Middle frontal gyrus (tissue), 1 donor: ENCODE data around the gene KRT23.
"Not testable (repeated sequence)": the region's sequence is repeated elsewhere in the genome, so short reads cannot be mapped to it uniquely, and the experiment has no call there.

ENCODE experiments used
- DNase-seq: peaks from one replicate; pipeline ENCODE4 v3.0.0-alpha.2; 2015; ENCODE audit warnings: low spot score; ENCODE audit errors: extremely low spot score

KRT23 gene

DNA sequence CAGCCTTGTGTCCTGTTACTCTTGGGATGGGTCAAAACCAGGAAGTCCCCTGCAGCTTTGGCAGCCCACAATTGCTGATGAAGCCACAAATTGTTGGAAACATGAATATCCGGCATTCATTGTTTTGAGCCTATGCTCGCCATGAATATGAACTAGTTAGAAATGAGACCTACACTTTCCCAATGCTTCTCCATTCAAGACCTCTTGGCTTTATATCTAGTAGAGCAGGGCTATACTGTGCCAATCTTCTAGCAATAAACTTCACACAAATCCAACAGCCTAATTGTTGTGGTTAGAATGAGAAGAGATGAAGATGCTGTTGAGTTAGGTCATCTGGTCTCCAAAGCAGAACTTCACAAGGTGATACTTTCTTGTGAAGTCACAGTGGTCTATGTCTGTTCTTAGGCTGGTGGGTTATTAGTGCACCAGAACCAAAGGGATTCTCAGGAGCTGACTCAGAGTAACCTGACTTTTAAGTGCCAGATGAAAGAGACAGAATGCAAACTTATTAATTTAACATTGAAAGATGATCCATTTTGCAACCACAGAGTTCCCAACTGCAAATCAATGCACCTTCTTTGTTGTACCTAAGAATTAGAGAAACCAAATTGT, 13.7 kb upstream of the KRT23 start:
- DNase-seq, result no peak

DNA sequence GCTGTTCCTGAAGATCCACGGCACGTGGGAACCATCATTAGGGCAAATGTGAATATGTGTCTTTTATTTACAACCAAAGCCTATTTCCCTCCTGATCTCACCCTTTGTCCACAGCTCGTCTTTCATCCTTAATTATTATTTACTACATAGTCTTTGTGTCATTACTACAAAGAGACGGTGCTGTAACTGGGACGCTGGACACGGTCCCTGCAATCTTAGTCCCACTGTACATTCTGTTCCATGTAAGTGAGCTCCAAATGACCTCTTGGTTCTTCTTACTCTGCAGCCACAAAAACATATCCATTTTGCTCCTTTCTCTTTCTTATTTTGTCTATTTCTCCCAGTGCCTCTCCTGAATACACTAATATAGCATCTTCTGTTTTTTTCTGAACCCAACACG, 12.7 kb upstream of the KRT23 start:
- DNase-seq, result no peak

DNA sequence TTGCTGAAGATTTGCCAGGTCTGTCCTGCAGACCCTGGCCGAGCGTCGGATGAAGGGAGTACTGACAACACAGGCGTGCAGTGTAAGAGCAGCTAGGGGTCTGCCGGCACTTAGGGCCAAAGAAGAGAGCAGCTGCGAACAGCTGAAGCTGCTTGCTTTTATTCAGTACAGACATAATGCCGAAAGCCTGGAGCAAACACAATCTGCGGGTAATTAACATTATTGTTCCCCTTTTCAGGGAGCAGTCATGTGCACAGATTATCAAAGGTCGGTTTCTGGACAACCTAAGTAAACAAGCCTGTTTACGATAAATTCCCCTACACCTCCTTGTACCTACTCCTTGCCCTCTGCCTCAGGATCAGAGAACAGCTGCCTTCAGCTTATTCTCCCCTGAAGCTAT, 12.0 kb upstream of the KRT23 start:
- DNase-seq, result no peak

DNA sequence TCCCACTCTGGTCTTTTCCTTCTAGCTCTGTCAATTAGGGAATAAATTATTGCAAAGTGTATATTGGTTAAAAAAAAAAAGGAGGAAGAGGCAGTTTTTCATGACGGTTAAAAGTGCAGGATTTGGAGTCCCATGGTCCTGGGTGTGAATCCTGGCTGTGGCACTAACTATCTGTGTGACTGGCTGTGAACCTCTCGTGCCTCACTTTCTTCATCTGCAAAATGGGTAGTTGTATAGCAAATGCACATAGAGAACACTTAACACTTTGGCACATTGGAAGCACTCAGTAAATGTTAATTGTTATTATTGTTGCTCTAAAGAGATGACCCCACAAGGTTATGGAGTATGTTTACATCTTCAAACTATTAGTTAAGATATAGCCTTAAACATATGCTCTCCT, 10.5 kb upstream of the KRT23 start:
- no peak for DNase-seq

DNA sequence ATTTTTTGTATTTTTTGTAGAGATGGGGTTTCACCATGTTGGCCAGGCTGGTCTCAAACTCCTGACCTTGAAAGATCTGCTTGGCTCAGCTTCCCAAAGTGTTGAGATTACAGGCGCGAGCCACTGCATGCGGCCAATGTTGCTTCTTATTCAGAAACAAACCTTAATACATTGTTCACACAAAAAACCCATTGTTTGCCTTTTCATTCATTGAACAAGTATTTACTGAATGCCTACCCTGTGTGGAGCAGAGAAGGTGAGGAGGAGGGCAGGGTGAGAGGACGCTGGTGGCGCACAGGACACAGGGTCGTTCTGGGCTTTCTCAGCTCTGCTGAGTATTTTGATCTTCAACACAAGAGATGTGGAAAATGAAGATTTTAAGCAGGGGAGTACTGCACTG, 8.0 kb upstream of the KRT23 start:
- no peak for DNase-seq

DNA sequence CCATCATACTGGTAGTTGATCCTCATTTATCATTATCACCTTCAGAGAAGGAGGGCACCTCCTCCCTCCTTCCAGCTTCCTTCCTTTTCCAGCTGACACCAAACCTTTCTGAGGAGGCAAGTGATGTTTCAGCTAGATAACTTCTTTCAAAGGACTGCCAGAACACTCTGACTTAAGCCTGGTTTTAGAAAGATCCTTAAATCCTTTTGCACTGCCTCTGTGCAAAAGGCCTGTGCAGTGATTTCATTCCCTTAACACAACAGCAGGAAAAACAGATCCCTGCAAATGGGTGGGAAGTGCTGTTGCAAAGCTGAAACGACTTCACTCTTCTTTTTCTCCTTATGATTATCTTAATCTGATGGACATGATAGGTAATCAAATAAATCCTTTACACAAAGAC, 7.1 kb upstream of the KRT23 start:
- no peak for DNase-seq

DNA sequence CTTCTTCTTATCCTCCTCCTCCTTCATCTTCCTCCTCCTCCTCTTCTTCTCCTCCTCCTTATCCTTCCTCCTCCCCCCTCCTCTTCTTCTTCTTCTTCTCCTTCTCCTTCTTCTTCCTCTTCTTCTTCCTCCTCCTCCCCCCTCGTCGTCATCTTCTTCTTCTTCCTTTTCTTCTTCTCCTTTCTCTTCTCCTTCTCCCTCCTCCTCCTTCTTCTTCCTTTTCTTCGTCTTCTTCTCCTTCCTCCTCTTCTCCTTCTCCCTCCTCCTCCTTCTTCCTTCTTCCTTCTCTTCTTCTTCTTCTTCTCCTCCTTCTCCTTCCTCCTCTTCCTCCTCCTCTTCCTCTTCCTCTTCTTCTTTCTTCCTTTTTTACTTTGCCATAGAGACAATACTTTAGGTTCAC, 5.1 kb upstream of the KRT23 start:
- DNase-seq, result no peak

DNA sequence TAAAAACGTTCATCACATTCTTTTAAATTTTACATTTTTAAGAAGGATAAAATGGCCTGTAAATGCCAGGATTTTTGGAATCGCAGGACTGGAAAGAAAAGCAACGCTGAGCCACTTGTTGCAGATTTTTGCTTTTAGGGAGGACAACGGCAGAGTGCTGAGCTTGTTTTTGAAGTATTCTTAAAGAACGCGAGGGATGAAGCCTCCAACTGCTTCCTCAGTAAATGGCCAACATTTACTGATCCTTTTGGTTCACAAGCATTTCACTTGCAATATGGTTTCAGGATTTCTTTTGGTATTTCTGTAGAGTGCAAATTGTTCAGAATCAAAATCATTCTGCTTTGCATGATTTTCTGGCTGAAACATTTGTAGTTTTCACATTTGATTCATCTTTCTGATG, 2.8 kb upstream of the KRT23 start:
- DNase-seq, result no peak

DNA sequence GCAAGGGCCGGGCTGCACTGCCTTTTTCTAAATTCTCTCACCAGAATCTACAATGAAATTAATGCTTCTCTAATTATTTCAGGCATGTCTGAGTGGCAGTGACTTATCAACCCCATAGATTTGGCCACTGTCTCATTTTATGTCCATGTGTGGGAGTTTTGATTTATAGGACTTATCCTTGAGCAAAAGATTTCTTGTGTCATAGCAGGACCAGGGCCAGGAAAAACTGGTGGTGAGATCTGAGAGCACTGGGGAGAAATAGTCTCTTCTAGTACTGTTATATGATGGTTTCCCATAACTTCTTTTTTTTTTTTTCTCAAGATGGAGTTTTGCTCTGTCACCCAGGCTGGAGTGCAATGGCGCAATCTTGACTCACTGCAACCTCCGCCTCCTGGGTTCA, 1.5 kb upstream of the KRT23 start:
- no peak for DNase-seq

DNA sequence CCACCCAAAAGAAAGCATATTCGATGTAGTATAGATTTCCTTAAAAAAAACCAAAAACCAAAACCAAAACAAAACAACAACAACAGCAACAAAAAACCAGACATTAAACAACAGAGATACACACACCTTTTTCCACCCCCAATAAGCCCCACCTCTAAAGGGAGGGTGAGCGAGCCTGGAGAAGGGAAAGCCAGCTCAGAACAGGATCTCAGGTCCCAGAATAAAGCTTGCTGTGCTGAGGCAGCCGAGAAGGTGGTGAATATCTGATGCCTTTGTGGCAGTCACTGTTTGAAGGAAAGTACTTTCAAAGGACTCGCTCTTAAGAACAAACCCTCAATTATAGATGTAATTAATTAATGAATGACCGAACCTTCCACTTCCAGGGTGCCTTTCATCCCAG, 470 bp downstream of the KRT23 start:
- no peak for DNase-seq

DNA sequence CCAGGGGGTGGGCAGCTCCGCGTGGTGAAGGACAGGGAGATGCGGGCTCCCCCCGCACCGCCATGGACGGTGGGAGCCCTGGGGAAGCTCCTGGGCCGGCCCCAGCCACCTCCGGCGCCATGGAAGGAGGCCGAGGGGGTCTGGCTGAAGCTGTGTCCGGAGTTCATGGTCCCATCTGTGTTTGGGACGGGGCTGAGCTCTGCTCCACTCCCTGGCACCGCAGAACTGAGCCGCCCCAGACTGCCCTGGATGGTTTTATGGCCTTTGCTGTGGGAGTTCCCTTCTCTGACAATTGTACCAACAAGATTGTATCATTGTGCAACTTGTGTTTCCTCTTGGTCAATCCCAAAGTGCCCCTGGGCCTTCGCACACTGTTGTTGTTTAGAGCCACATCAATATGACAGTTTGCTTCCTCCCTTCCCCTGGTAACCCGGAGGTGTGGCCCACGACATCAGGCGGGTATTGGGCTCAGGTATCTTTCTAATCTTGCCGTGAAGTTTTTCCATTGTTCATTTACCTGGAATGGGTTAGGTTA, 942 bp downstream of the KRT23 start:
- DNase-seq, result no peak

DNA sequence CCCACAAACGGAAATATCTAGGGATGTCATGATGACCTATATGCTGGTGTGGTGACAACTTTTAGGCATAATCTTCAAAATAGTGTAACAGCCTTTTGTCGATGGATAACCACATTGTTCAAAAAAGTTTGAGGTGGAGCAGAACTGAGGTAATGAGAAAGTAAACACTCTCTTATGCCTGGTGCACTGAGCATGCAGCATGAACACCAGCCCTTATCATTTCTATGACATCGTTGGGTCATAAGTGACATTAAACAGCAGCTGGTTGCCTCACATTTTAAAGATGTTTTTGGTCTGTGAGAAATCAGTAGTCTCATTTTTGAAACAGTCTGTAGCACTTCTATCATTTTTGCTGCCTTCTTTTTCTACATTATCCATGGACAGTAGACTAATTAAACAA, 1.8 kb downstream of the KRT23 start:
- DNase-seq, result no peak

DNA sequence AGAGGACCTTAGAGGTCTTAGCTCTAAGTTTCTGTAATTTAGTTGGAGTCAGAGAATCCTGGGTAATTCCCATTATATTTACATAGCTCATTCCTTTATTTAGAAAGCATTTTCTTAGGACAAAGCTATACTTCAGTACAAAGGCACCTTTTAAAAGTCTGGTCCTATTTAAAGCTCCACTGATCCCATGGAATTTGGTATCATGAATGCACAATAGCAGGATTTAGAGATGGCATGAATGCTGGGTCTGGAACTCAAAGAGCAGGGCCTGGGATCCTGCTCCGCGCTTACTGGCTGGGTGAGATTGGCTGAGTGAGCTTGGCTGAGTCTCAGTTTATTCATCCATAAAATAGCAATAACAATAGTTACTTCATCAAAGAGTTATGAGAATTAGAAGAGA, 4.8 kb downstream of the KRT23 start:
- no peak for DNase-seq

DNA sequence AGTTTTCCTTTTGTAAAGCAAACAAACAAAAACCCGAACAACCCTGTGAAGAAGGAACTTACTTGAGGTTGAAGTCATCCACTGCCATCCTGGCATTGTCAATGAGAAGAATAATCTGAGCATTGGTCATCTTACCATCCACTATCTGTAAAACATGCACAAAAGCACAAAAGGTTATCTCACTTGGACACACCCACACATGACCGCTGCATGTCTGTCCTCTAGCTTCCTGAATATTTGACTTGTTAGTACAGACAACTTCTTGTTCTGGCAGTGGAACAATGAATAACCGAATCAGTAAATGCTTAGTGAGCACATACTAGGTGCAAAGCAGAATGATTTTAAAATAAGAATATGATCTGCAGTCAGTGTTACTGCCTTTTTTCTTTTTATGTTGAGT, 6.1 kb downstream of the KRT23 start:
- no peak for DNase-seq

DNA sequence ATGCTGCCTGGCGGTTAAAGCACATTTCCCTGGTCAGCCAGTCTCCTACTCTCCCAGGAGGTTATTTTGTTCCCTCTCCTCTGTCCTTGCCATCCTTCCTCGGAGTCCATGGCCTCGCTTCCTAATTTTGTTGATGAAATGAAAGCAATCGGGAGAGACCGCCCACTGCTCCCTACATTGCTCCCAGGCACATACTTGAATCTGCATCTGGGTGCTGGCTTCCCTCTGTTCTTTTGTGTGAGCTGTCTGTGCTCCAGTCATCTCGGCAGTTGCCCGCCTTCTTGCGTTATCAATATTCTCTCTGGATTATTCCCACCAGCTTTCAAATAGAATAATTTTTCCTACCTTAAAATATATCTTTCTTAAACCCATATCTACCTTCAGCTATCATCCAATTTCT, 11.1 kb downstream of the KRT23 start:
- DNase-seq, result no peak

DNA sequence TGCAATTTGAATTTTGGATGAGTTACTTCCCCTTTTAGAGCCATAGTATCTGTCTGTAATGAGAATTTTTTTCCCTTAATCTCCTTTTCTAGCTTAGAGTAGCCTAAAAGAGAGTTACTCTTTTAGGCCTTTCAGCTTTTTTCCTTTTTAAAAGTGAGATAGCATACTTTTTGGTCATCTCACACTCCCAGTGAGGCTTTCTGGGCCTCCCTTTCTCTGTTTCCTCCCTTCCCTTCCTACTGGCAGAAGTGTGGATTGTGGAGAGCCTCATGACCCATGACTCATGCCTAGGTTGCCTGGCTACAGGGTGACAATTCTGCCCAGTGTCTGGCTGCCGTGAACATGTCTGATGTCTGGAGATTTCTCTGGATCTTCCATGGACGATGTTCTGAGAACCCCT, 15.2 kb downstream of the KRT23 start:
- no peak for DNase-seq

DNA sequence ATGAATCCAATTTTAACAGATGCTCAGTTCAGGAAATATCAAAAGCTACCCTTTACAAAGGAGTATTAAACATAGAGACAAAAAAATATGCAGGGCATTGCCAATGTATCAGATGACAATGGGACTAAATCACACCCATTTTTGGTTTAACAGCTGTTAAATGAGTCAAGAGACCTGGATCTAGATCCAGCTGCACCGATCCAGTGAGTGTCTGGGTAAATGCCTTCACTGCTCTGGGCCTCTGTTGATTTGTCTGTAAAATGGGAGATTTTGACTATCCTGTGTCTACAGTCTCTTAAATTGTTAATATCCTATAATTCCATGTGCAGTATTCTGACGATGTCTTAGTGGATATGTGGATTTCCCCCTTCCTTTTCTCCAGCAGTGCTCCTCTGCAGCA, 16.4 kb downstream of the KRT23 start:
- no peak for DNase-seq

DNA sequence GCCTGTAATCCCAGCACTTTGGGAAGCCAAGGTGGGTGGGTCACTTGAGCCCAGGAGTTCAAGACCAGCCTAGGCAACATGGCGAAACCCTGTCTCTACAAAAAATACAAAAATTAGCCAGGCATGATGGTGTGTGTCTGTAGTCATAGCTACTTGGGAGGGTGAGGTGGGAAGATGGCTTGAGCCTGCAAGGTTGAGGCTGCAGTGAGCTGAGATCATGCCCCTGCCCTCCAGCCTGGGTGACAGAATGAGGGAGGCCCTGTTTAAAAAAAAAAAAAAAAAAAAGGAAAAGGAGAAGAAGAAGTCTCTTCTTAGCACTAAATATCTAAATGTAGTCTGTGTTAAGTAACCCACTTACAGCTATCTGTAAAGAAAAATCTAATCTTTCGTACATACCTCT, 20.3 kb downstream of the KRT23 start:
- not testable (repeated sequence) for DNase-seq

DNA sequence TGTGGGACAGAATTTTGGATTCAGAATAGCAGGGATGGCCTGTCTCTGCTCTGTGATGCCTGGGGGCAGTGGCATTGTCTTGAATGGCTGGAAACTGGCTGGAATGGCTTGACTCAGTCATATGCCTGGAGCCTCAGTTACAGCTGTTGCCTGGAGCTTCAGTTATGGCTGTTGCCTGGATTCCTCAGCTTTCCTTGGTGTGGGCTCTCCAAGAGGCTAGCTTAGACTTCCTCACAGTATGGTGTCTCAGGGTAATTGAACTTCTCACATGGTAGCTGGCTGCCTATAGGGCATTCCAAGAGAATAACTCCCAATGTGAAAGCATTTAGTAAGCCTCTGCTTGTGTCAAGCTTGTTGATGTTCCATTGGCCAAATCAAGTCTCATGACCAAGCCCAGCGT, 21.1 kb downstream of the KRT23 start:
- no peak for DNase-seq

DNA sequence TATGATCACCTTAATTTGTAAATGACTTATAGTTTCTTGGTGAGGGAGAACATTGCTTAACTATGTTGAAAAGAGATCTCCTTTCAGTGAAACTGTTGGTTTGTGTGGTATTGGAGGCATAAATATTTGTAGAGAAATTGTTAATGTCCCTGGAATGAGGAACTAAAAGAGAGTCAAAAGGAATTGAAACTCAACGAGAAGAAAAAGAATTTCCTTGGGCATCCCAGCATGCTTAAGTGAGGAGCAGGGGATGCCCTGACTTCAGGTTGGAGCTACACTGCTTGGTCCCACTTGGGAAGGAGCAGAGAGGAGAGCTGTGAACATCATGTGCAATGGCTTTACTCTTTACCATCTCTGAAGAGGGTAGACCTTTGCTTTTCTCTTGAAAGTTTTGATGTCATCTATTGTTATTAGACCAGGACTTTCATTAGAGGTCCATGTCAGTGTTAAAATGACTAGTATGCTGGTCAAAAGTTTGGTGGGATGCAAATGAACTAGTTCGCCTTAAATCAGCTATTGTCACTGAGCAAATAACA, 21.7 kb downstream of the KRT23 start:
- DNase-seq, result no peak

DNA sequence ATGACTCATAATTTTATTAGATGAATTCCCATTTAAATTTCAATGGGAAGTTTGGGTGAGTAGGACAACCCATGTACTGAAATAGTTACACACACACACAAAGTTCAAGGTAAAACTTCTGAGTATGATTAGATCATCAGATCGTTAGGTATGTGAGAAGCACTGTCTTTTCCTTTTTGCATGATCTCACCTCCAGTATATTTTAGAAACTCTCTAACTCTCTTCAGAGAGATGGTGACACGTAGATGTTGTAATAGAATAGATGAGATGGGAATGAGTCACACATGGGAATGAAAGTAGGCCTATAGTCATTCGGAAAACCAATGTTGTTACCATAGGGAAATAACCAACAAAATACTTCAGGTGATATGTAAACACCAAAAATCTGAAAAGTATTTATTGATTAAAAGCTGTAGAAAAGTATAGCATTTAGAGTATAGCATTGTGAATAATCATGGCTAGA, 22.2 kb downstream of the KRT23 start:
- DNase-seq, result no peak

DNA sequence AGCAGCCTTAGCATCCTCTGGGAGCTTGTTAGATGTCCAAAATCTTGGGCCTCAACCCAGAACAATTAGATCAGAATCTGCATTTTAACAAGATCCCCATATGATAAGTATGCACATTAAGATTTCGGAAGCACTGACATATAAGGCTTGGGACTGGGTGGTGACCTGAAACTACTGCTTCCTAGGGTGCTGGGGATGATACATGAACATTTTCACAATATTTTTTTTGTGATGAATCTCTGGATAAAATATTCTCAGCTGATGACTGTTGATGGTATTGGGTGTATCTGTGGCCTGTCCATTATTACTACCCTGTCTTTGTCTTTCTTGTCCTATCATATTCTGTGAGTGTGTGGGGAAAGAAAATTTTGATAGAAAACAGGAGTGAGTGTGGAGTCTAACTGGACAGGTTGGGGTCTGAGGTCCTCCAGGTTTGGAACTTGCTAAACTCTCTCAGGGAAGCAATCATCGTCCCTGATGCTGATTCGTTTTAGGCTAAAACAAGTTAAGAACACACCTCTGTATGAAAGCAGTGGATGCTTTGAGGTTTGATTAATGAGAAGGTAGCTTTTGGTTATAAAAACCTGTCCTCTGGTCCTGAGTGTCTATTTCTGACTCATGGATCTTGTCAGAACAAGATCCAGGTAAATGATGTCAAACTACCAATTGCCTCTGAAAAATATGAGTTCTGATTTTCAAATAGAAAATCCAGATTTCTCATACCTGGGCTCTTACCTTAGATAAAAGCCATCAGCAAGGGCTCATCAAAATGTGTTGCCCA, 23.2 kb downstream of the KRT23 start:
- DNase-seq, result no peak
